Spleen (tissue), 7 donors: Measurements from ENCODE around the gene SLC22A3.

Experiments used
- POLR2A ChIP-seq, 3 donors: fragments of 450-650 bp; IDR thresholded peaks; one replicate each; pipeline ENCODE4 v1.5.1; 2017; ENCODE audit warnings: antibody characterized with exemption in 3 of 3, mild to moderate bottlenecking in 1 of 3
- TF ChIP-seq, protein P1 (sequence below), 11 experiments: fragments of 200-600 bp in 7 of 11; fragments of 450-650 bp in 4 of 11; sonication (generic) in 4 of 11; IDR thresholded peaks in 8 of 11; conservative IDR thresholded peaks in 3 of 11; 1 replicate in 7 of 11; 2 replicates in 4 of 11; pipeline versions ENCODE4 v1.4.0 to v1.8.0; 2016 to 2021; ENCODE audit warnings: antibody characterized with exemption in 11 of 11, inconsistent platforms in 4 of 11, mild to moderate bottlenecking in 1 of 11
- donor health status: DM: no; HTN: no; CAD: no; lungs with moderate emphysema.
- donor health status: DM: no; HTN: no; CAD: no.
- donor health status: DM: no; HTN: no; CAD: no.

DNA sequence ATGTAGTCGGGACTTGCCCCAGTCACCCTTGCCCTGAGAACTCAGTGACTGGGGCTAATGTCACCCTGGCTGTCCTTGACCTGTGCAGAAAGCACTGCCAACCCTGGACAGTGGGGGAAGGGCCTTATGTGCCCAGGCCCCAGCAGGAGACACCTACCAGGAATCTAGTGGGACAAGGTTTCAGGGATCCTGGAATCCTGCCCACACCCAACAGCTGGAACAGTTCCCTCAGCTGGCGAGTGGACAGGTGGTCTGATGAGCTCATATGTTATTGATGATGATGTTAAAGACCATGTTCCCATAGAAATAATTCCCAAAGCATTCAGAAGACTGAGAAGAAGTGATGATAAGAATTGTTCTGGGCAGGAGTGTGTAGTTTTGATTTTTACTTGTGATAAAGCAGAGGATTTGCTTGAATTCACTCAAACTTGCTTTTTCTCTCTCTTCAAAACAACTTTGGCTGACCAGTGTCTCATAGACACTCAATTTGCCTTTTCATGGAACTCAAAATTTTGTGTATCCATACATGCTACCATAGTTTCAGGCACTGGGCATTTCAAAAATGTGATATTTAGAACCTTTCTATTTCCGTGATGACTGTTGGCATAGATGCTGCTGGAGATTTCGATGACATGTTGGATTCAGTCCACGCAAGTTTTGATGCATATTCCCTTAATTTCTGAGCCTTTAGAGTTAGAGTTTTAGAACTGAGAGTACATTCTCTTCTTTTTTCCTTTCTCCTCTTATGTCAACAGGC is 79.3 kb downstream of the SLC22A3 start:
- TF ChIP-seq, protein P1, sequence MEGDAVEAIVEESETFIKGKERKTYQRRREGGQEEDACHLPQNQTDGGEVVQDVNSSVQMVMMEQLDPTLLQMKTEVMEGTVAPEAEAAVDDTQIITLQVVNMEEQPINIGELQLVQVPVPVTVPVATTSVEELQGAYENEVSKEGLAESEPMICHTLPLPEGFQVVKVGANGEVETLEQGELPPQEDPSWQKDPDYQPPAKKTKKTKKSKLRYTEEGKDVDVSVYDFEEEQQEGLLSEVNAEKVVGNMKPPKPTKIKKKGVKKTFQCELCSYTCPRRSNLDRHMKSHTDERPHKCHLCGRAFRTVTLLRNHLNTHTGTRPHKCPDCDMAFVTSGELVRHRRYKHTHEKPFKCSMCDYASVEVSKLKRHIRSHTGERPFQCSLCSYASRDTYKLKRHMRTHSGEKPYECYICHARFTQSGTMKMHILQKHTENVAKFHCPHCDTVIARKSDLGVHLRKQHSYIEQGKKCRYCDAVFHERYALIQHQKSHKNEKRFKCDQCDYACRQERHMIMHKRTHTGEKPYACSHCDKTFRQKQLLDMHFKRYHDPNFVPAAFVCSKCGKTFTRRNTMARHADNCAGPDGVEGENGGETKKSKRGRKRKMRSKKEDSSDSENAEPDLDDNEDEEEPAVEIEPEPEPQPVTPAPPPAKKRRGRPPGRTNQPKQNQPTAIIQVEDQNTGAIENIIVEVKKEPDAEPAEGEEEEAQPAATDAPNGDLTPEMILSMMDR (IDR thresholded peaks at IDR 0.05 in 8 of 11, conservative IDR thresholded peaks at IDR 0.05 in 3 of 11): no peak
- TF ChIP-seq POLR2A (IDR thresholded peaks at IDR 0.05): no peak
